Neural cell (in vitro differentiated cells): ENCODE measurements around the gene ATXN7L1. TPM values are rescaled to one million over a fixed set of nuclear protein-coding genes. Genes with fewer than 3 reads are reported as not detected.

ENCODE experiments used
- H2AFZ ChIP-seq: fragments of 200-600, 300-800 bp; sonication (generic), shearing (Covaris generic); 2 replicates; pipeline ENCODE4 v1.6.0; 2014; ENCODE audit warnings: low read depth, mild to moderate bottlenecking, antibody characterized with exemption, low read length, moderate library complexity
- H3F3A ChIP-seq: fragments of 200-600 bp; shearing (Covaris generic); 2 replicates; pipeline ENCODE4 v1.6.1; 2016; ENCODE audit warnings: mild to moderate bottlenecking, moderate library complexity, mixed read lengths, antibody characterized with exemption, low read length; ENCODE audit not compliant: insufficient read depth, poor library complexity, severe bottlenecking
- H3K27ac ChIP-seq: fragments of 200-600, 300-800 bp; sonication (generic), shearing (Covaris generic); 2 replicates; pipeline ENCODE4 v1.5.1; 2014; ENCODE audit warnings: mild to moderate bottlenecking, low read length, moderate library complexity
- H3K27me3 ChIP-seq: fragments of 300-800, 200-600 bp; sonication (generic), shearing (Covaris generic); 2 replicates; pipeline ENCODE4 v1.6.0; 2014; ENCODE audit warnings: mild to moderate bottlenecking, low read depth, low read length, moderate library complexity; ENCODE audit not compliant: insufficient read depth
- H3K36me3 ChIP-seq: fragments of 300-800, 200-600 bp; sonication (generic), shearing (Covaris generic); 2 replicates; pipeline ENCODE4 v1.5.1; 2014; ENCODE audit warnings: mild to moderate bottlenecking, antibody characterized with exemption, low read length, moderate library complexity; ENCODE audit not compliant: insufficient read depth
- H3K4me2 ChIP-seq: fragments of 300-800, 200-600 bp; sonication (generic), shearing (Covaris generic); 2 replicates; pipeline ENCODE4 v1.6.0; 2014; ENCODE audit warnings: mild to moderate bottlenecking, low read length
- H3K4me3 ChIP-seq: fragments of 300-800, 200-600 bp; sonication (generic), shearing (Covaris generic); 2 replicates; pipeline ENCODE4 v1.5.1; 2014; ENCODE audit warnings: mild to moderate bottlenecking, low read length, moderate library complexity
- H3K79me2 ChIP-seq: fragments of 200-600 bp; shearing (Covaris generic); replicated peaks from 2 replicates; pipeline ENCODE4 v1.6.0; 2014; ENCODE audit warnings: mild to moderate bottlenecking, low read length, moderate library complexity; ENCODE audit not compliant: insufficient read depth
- H3K9ac ChIP-seq: fragments of 300-800, 200-600 bp; sonication (generic), shearing (Covaris generic); 2 replicates; pipeline ENCODE4 v1.6.1; 2016; ENCODE audit warnings: mild to moderate bottlenecking, low read length, mixed read lengths
- H3K9me2 ChIP-seq: fragments of 200-600 bp; shearing (Covaris generic); 2 replicates; pipeline ENCODE4 v1.6.1; 2016; ENCODE audit warnings: mild to moderate bottlenecking, low read length, mixed read lengths; ENCODE audit not compliant: insufficient read depth
- H3K9me3 ChIP-seq: fragments of 200-600, 300-800 bp; sonication (generic), shearing (Covaris generic); 2 replicates; pipeline ENCODE4 v1.6.1; 2016; ENCODE audit warnings: mild to moderate bottlenecking, mixed run types, low read length, moderate library complexity, mixed read lengths
- H4K20me1 ChIP-seq: fragments of 200-600 bp; shearing (Covaris generic); 2 replicates; pipeline ENCODE4 v1.6.1; 2016; ENCODE audit warnings: mild to moderate bottlenecking, mixed run types; ENCODE audit not compliant: insufficient read depth
- EP300 ChIP-seq: fragments of 450-650 bp; conservative IDR thresholded peaks from 2 replicates; pipeline ENCODE4 v1.6.1; 2014; ENCODE audit warnings: antibody characterized with exemption, mild to moderate bottlenecking, moderate library complexity; ENCODE audit not compliant: poor library complexity, severe bottlenecking
- EZH2 ChIP-seq: fragments of 200-600, 300-800 bp; shearing (Covaris generic), sonication (generic); IDR thresholded peaks from 2 replicates; pipeline ENCODE4 v1.6.1; 2014; ENCODE audit warnings: antibody characterized with exemption, low read length, borderline replicate concordance, mild to moderate bottlenecking; ENCODE audit not compliant: insufficient read depth, poor library complexity, severe bottlenecking
- MXI1 ChIP-seq: fragments of 450-650 bp; conservative IDR thresholded peaks from 2 replicates; pipeline ENCODE4 v1.6.1; 2014; ENCODE audit warnings: antibody characterized with exemption, mild to moderate bottlenecking; ENCODE audit not compliant: poor library complexity, severe bottlenecking
- POLR2AphosphoS5 ChIP-seq: IDR thresholded peaks from 2 replicates; pipeline ENCODE4 v1.6.1; 2012
- RAD21 ChIP-seq: fragments of 450-650 bp; conservative IDR thresholded peaks from 2 replicates; pipeline ENCODE4 v1.6.1; 2014; ENCODE audit warnings: antibody characterized with exemption, mild to moderate bottlenecking, moderate library complexity
- REST ChIP-seq: IDR thresholded peaks from 2 replicates; pipeline ENCODE4 v1.6.1; 2012; ENCODE audit warnings: borderline replicate concordance
- SMC3 ChIP-seq: fragments of 450-650 bp; conservative IDR thresholded peaks from 2 replicates; pipeline ENCODE4 v1.6.1; 2014; ENCODE audit warnings: antibody characterized with exemption, mild to moderate bottlenecking, moderate library complexity; ENCODE audit not compliant: poor library complexity
- TAF1 ChIP-seq: IDR thresholded peaks from 2 replicates; pipeline ENCODE4 v1.6.1; 2012; ENCODE audit warnings: low read depth
- polyA plus RNA-seq: library from polyadenylated mRNA; depleted of rRNA; stranded (reverse); fragments of >200 nt; gene quantifications from 2 replicates; pipeline ENCODE4 v1.2.3, GENCODE V29; 2014
- TF ChIP-seq, protein P1 (sequence below): fragments of 450-650 bp; IDR thresholded peaks from 2 replicates; pipeline ENCODE4 v1.5.1; 2014; ENCODE audit warnings: antibody characterized with exemption, mild to moderate bottlenecking, moderate library complexity; ENCODE audit not compliant: poor library complexity, severe bottlenecking

The ATXN7L1 gene
- polyA plus RNA-seq, 1 donor from 2014 or later, result 4.3 TPM

- TF ChIP-seq RAD21, result no peak
- TF ChIP-seq EP300, result no peak
- TF ChIP-seq POLR2AphosphoS5, result no peak
- TF ChIP-seq, protein P1, sequence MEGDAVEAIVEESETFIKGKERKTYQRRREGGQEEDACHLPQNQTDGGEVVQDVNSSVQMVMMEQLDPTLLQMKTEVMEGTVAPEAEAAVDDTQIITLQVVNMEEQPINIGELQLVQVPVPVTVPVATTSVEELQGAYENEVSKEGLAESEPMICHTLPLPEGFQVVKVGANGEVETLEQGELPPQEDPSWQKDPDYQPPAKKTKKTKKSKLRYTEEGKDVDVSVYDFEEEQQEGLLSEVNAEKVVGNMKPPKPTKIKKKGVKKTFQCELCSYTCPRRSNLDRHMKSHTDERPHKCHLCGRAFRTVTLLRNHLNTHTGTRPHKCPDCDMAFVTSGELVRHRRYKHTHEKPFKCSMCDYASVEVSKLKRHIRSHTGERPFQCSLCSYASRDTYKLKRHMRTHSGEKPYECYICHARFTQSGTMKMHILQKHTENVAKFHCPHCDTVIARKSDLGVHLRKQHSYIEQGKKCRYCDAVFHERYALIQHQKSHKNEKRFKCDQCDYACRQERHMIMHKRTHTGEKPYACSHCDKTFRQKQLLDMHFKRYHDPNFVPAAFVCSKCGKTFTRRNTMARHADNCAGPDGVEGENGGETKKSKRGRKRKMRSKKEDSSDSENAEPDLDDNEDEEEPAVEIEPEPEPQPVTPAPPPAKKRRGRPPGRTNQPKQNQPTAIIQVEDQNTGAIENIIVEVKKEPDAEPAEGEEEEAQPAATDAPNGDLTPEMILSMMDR, result no peak
- no peak for TF ChIP-seq TAF1
- TF ChIP-seq EZH2, result no peak
- no peak for TF ChIP-seq REST
- no peak for TF ChIP-seq SMC3
- TF ChIP-seq MXI1, result no peak
- Histone ChIP-seq H3K4me3 (no peak overlapping the region), H3K9me3 (no peaks in the 10 kb centered on the region), H3F3A (no peaks in the 10 kb centered on the region), H3K9me2 (no peaks in the 10 kb centered on the region), H3K9ac (no peak overlapping the region), H2AFZ (no peak overlapping the region), H3K79me2 (no peaks in the 10 kb centered on the region), H3K4me2 (no peak overlapping the region), H3K36me3 (no peaks in the 10 kb centered on the region), H3K27ac (no peak overlapping the region), H4K20me1 (no peaks in the 10 kb centered on the region), H3K27me3 (no peaks in the 10 kb centered on the region)
These were observed 184.5 kb downstream of the ATXN7L1 start for GRCh38 chr7:105691680-105692564.

- Histone ChIP-seq H3K27ac (no peak overlapping the region), H3K9me2 (no peaks in the 10 kb centered on the region), H3K4me2 (no peak overlapping the region), H3F3A (no peaks in the 10 kb centered on the region), H3K4me3 (no peak overlapping the region), H3K9me3 (no peaks in the 10 kb centered on the region), H4K20me1 (no peaks in the 10 kb centered on the region), H3K9ac (no peak overlapping the region), H3K79me2 (no peaks in the 10 kb centered on the region), H3K36me3 (no peaks in the 10 kb centered on the region), H2AFZ (no peak overlapping the region), H3K27me3 (no peaks in the 10 kb centered on the region)
- TF ChIP-seq MXI1, result no peak
- TF ChIP-seq POLR2AphosphoS5, result no peak
These were observed 185.2 kb downstream of the ATXN7L1 start for GRCh38 chr7:105691082-105691679.
